Trophoblast cell (in vitro differentiated cells and primary cell): Measurements from ENCODE around the gene ELAVL1.

Experiments used
- DNase-seq, 2 donors: peaks; one replicate each; pipeline ENCODE4 v3.0.0-alpha.2; 2016
- H2AFZ ChIP-seq: 2 replicates; pipeline ENCODE4 v1.6.1; 2013; ENCODE audit warnings: low read length, moderate library complexity, mild to moderate bottlenecking; ENCODE audit not compliant: insufficient read depth, poor library complexity
- H2AK5ac ChIP-seq: 2 replicates; pipeline ENCODE4 v1.6.1; 2013; ENCODE audit warnings: mild to moderate bottlenecking, low read length
- H2BK120ac ChIP-seq: 2 replicates; pipeline ENCODE4 v1.6.1; 2013; ENCODE audit warnings: low read length, mild to moderate bottlenecking, moderate library complexity; ENCODE audit not compliant: insufficient read depth, poor library complexity
- H2BK12ac ChIP-seq: 2 replicates; pipeline ENCODE4 v1.6.1; 2013; ENCODE audit warnings: mild to moderate bottlenecking, low read length, moderate library complexity
- H2BK5ac ChIP-seq: 2 replicates; pipeline ENCODE4 v1.6.1; 2013; ENCODE audit warnings: low read length, low read depth, moderate library complexity, mild to moderate bottlenecking; ENCODE audit not compliant: poor library complexity
- H3K14ac ChIP-seq: 2 replicates; pipeline ENCODE4 v1.6.1; 2013; ENCODE audit warnings: mild to moderate bottlenecking, low read length
- H3K18ac ChIP-seq: 2 replicates; pipeline ENCODE4 v1.6.1; 2013; ENCODE audit warnings: mild to moderate bottlenecking, low read length
- H3K23ac ChIP-seq: 2 replicates; pipeline ENCODE4 v1.6.1; 2013; ENCODE audit warnings: low read length
- H3K27ac ChIP-seq: 2 replicates; pipeline ENCODE4 v1.5.1; 2013; ENCODE audit warnings: low read depth, mild to moderate bottlenecking, inconsistent platforms, low read length, moderate library complexity
- H3K27me3 ChIP-seq: 2 replicates; pipeline ENCODE4 v1.6.1; 2013; ENCODE audit warnings: inconsistent platforms, mild to moderate bottlenecking, low read length, moderate library complexity; ENCODE audit not compliant: insufficient read depth
- H3K36me3 ChIP-seq, 2 experiments: 1 replicate in 1 of 2; 2 replicates in 1 of 2; pipeline ENCODE4 v1.6.1; 2013; ENCODE audit warnings: low read length in 2 of 2, mild to moderate bottlenecking in 2 of 2, moderate library complexity in 1 of 2; ENCODE audit not compliant: insufficient read depth in 2 of 2, control insufficient read depth in 1 of 2
- H3K4ac ChIP-seq: 2 replicates; pipeline ENCODE4 v1.6.1; 2013; ENCODE audit warnings: low read depth, mild to moderate bottlenecking, low read length, moderate library complexity
- H3K4me1 ChIP-seq, 2 experiments: 1 replicate in 1 of 2; 2 replicates in 1 of 2; pipeline ENCODE4 v1.6.1; 2013; ENCODE audit warnings: low read length in 2 of 2, mild to moderate bottlenecking in 2 of 2, moderate library complexity in 1 of 2; ENCODE audit not compliant: insufficient read depth in 2 of 2, control insufficient read depth in 1 of 2
- H3K4me2 ChIP-seq: 2 replicates; pipeline ENCODE4 v1.6.1; 2013; ENCODE audit warnings: inconsistent platforms, mild to moderate bottlenecking, low read length, moderate library complexity
- H3K4me3 ChIP-seq: 2 replicates; pipeline ENCODE4 v1.5.1; 2013; ENCODE audit warnings: mild to moderate bottlenecking, low read depth, low read length, inconsistent platforms
- H3K79me1 ChIP-seq: one replicate; pipeline ENCODE4 v1.6.1; 2013; ENCODE audit warnings: low read length
- H3K79me2 ChIP-seq: 2 replicates; pipeline ENCODE4 v1.6.1; 2013; ENCODE audit warnings: low read length, mild to moderate bottlenecking; ENCODE audit not compliant: control insufficient read depth, insufficient read depth, poor library complexity
- H3K9ac ChIP-seq: 2 replicates; pipeline ENCODE4 v1.6.1; 2013; ENCODE audit warnings: mild to moderate bottlenecking, low read length
- H3K9me3 ChIP-seq: 2 replicates; pipeline ENCODE4 v1.6.1; 2013; ENCODE audit warnings: low read depth, mild to moderate bottlenecking, control low read depth, inconsistent platforms, low read length; ENCODE audit not compliant: insufficient read depth
- H4K12ac ChIP-seq: 2 replicates; pipeline ENCODE4 v1.6.1; 2013; ENCODE audit warnings: low read depth, mild to moderate bottlenecking, low read length, moderate library complexity
- H4K8ac ChIP-seq: 2 replicates; pipeline ENCODE4 v1.6.1; 2013; ENCODE audit warnings: low read depth, mild to moderate bottlenecking, low read length, moderate library complexity
- H4K91ac ChIP-seq: one replicate; pipeline ENCODE4 v1.6.1; 2013; ENCODE audit warnings: low read depth, mild to moderate bottlenecking, low read length, moderate library complexity
- WGBS: extraction: QIAGEN DNeasy Blood & Tissue Kit; methylation state at CpG from one replicate; pipeline ENCODE4 v1.1.7; 2013; ENCODE audit warnings: missing lambda C conversion rate; ENCODE audit not compliant: insufficient read length, insufficient coverage; ENCODE audit errors: extremely low coverage; 5-methylcytosine and 5-hydroxymethylcytosine counted together

ELAVL1 gene

GRCh38 chr19:7927605-7928333 is 77.7 kb downstream of the ELAVL1 start:
- DNase-seq: no peak
- no peak overlapping the region for H3K9ac ChIP-seq
- H3K4me3 ChIP-seq: peak overlapping the region; percentile 28
- H3K36me3 ChIP-seq: peaks cover 37 to 38% of the 10 kb centered on the region in 2 experiments
- H3K4ac ChIP-seq: no peak overlapping the region
- peaks cover 2% of the 10 kb centered on the region for H3K79me1 ChIP-seq
- no peak overlapping the region for H2AFZ ChIP-seq
- no peak overlapping the region for H3K4me2 ChIP-seq
- H3K27ac ChIP-seq: no peak overlapping the region
- no peak overlapping the region for H3K14ac ChIP-seq
- H4K8ac ChIP-seq: no peak overlapping the region
- H3K9me3 ChIP-seq: no peaks in the 10 kb centered on the region
- H3K18ac ChIP-seq: no peak overlapping the region
- no peak overlapping the region for H2BK12ac ChIP-seq
- H4K91ac ChIP-seq: no peak overlapping the region
- no peak overlapping the region for H2AK5ac ChIP-seq
- H3K23ac ChIP-seq: no peak overlapping the region
- no peak overlapping the region for H2BK5ac ChIP-seq
- WGBS: no CpG with 5 or more reads among the region's 23 CpGs
- H3K4me1 ChIP-seq: peaks cover 8 to 11% of the 10 kb centered on the region in 2 experiments
- no peaks in the 10 kb centered on the region for H3K79me2 ChIP-seq
- no peak overlapping the region for H2BK120ac ChIP-seq
- no peak overlapping the region for H4K12ac ChIP-seq
- no peaks in the 10 kb centered on the region for H3K27me3 ChIP-seq

- no peak overlapping the region for H3K4me2 ChIP-seq
- H2AFZ ChIP-seq: no peak overlapping the region
- no peak overlapping the region for H3K18ac ChIP-seq
- H3K27ac ChIP-seq: no peak overlapping the region
- H3K4me3 ChIP-seq: no peak overlapping the region
- H3K27me3 ChIP-seq: no peaks in the 10 kb centered on the region
- DNase-seq: no peak
- no CpG with 5 or more reads among the region's 32 CpGs for WGBS
- H2BK120ac ChIP-seq: no peak overlapping the region
- no peaks in the 10 kb centered on the region for H3K79me2 ChIP-seq
- no peak overlapping the region for H2AK5ac ChIP-seq
- H3K23ac ChIP-seq: no peak overlapping the region
- no peak overlapping the region for H2BK12ac ChIP-seq
- H2BK5ac ChIP-seq: no peak overlapping the region
- no peak overlapping the region for H3K4ac ChIP-seq
- no peak overlapping the region for H3K14ac ChIP-seq
- H4K91ac ChIP-seq: no peak overlapping the region
- peaks cover 37 to 38% of the 10 kb centered on the region in 2 experiments for H3K36me3 ChIP-seq
- H4K8ac ChIP-seq: no peak overlapping the region
- no peaks in the 10 kb centered on the region for H3K9me3 ChIP-seq
- no peak overlapping the region for H4K12ac ChIP-seq
- no peak overlapping the region for H3K9ac ChIP-seq
- H3K79me1 ChIP-seq: peaks cover 2% of the 10 kb centered on the region
- H3K4me1 ChIP-seq: peaks cover 8 to 11% of the 10 kb centered on the region in 2 experiments
These were observed 78.5 kb downstream of the ELAVL1 start for GRCh38 chr19:7926727-7927604.

- Histone ChIP-seq H4K12ac (peak within 1 kb of the TSS; percentile 33), H3K4me2 (peak within 1 kb of the TSS; percentile 87), H3K79me1 (peaks cover 2% of the 10 kb centered on the region)
These were observed 79.3 kb downstream of the ELAVL1 start, which contains the start of gene CTXN1 for GRCh38 chr19:7926021-7926726. TSS of gene CTXN1 (minus strand) at chr19:7926135. CDS start at chr19:7925538, 597 bp downstream.

More at GRCh38 chr19:7926021-7926726, 79.3 kb downstream of the ELAVL1 start, which contains the start of gene CTXN1:
- H3K27ac ChIP-seq: no peak within 1 kb of the TSS
- no peaks in the 10 kb centered on the region for H3K27me3 ChIP-seq
- H2BK12ac ChIP-seq: peak within 1 kb of the TSS; percentile 12
- H3K23ac ChIP-seq: no peak within 1 kb of the TSS
- H3K79me2 ChIP-seq: no peaks in the 10 kb centered on the region
- peaks cover 8 to 11% of the 10 kb centered on the region in 2 experiments for H3K4me1 ChIP-seq
- no peaks in the 10 kb centered on the region for H3K9me3 ChIP-seq
- peak within 1 kb of the TSS; percentile 72 for H3K4me3 ChIP-seq
- H2BK5ac ChIP-seq: no peak within 1 kb of the TSS
- peak in 1 of 2 donors; percentile 68 for DNase-seq
- H2BK120ac ChIP-seq: no peak within 1 kb of the TSS
- peak within 1 kb of the TSS; percentile 40 for H2AFZ ChIP-seq
- H3K4ac ChIP-seq: peak within 1 kb of the TSS; percentile 18
- H4K91ac ChIP-seq: peak within 1 kb of the TSS; percentile 79
- peak within 1 kb of the TSS; percentile 65 for H3K9ac ChIP-seq
- no CpG with 5 or more reads among the region's 65 CpGs for WGBS
- H2AK5ac ChIP-seq: peak within 1 kb of the TSS; percentile 39
- H3K18ac ChIP-seq: peak within 1 kb of the TSS; percentile 54
- peaks cover 33 to 34% of the 10 kb centered on the region in 2 experiments for H3K36me3 ChIP-seq
- peak within 1 kb of the TSS; percentile 79 for H4K8ac ChIP-seq
- H3K14ac ChIP-seq: peak within 1 kb of the TSS; percentile 49
